ENCODE results near the gene SEBOX.

SEBOX gene

DNA sequence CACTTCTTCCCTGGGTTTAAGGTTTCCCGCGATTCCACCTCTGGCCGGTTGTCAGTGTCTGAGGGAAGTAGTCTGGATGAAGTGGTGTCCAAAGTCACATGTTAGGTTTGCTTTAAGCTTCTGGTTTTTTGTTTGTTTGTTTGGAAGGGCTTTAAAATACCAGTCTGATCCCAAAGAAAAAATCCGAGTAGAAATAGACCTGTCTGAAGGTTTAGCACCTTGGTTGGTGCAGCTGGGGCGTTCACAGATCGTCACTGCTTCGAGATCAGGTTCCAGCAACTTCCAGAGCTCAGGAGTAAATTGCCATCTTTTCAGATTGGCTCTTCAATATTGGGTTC lies 45.4 kb downstream of the SEBOX start:
- no peak for DNase-seq (ENCODE audit: low read depth in 2 of 2)

GRCh38 chr17:28318759-28319597 lies 46.0 kb downstream of the SEBOX start, which contains the start of gene TMEM97:
TMEM97 (plus strand) TSS chr17:28319200; CDS start chr17:28319240, 40 bp downstream.
- peak; percentile 94 to 97 for DNase-seq (ENCODE audit: low read depth in 2 of 2)

DNA sequence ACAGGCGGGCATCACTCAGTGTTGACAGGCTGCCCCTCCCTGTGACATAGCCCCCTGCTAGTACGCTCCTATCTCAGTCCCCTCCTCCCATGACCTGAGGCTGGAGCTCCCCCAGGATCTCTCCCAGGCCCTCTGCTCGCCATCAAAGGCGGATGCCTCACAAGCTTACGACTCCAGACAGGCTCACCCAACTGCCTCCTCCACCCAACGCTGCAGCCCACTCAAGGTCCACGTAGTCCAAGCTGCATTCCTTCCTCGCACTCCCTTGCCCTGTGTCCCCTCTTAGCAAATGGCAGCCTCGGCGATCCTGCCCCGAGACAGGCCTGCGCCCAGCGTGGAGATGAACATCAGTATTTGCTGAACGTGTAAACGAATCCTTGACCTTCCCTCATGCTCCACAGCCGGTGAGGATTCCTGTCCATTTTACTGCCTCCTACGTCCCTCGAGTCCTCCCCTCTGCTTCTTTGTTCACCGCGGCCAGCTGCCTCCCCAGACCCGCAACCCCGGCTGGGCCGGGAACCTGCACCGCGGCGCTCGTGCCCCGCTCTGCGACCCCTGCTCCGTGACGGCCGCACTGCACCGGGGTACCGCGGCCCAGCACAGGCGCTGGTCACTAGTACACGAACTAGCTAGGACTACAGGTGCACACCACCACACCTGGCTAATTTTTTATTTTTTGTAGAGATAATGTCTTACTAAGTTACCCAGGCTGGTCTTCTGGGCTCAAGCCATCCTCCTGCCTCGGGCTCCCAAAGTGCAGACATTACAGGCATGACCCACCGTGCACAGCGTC lies 46.8 kb downstream of the SEBOX start:
- no peak for DNase-seq (ENCODE audit: low read depth in 2 of 2)

GRCh38 chr17:28317099-28317965 lies 47.7 kb downstream of the SEBOX start:
- no peak for DNase-seq (ENCODE audit: low read depth in 2 of 2)

DNA sequence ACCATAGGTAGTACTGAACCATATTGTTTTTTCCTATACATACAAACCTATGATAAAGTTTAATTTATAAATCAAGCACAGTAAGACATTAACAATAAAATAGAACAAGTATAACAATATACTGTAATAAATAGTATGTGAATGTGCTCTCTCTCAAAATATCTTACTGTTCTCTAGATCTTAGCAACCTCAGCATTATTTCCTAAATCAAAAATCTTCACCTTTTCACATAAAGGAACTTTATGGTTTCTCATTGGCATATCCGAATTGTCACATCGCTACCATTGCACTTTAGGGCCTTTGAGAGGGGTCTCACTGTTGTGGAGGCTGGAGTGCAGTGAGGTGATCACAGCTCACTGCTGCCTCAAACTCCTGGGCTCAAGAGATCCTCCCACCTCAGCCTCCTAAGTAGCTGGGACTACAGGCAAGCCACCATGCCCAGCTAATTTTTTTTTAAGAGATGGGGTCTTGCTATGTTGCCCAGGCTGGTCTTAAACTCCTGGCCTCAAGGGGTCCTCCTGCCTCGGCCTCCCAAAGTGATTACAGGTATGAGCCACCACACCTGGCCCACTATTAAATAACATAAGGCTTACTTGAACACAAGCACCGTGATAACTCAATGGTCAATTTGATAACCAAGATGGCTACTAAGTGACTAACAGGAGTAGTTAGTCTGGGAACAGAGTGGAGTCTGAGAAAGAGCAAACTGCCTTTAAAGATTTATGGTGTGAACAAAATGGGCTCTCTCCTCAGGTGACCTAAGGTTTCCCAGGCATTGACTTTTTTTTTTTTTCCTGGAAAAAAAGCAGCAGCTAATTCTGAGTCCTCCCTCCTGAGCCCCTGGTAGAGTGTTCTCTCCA lies 48.9 kb downstream of the SEBOX start:
- no peak for DNase-seq (ENCODE audit: low read depth in 2 of 2)

- no peak for DNase-seq (ENCODE audit: low read depth in 2 of 2)
These were observed 51.2 kb downstream of the SEBOX start for GRCh38 chr17:28313841-28314240.

Data from stimulated activated CD4-positive, alpha-beta T cell treated with anti-CD3 and anti-CD28 coated beads, Interleukin-4, amount 100 ng/mL, for 48 hours (primary cell).